Motor neuron (in vitro differentiated cells): ENCODE data around the gene CLASP1. TPM values are rescaled to one million over a fixed set of nuclear protein-coding genes. Genes with fewer than 3 reads are reported as not detected.
"Not testable (repeated sequence)": the region's sequence is repeated elsewhere in the genome, so short reads cannot be mapped to it uniquely, and the experiment has no call there.

Source experiments
- ATAC-seq, 8 experiments: fragments of 200-7000 bp; cut with Tn5 transposase; replicated peaks in 6 of 8; 2 replicates each; pipeline ENCODE4 v1.8.0; 2021; ENCODE audit warnings: mild to moderate bottlenecking in 8 of 8, moderate library complexity in 8 of 8
- H3K27ac ChIP-seq, 2 donors: fragments of 250-450 bp; sonication (Bioruptor Pico); 2 replicates each; pipeline ENCODE4 v1.9.0; 2021; ENCODE audit warnings: antibody characterized with exemption in 2 of 2, mild to moderate bottlenecking in 2 of 2, moderate library complexity in 1 of 2
- H3K4me1 ChIP-seq, 2 donors: fragments of 250-450 bp; sonication (Bioruptor Pico); replicated peaks in 1 of 2; 2 replicates each; pipeline ENCODE4 v1.6.1; 2021; ENCODE audit warnings: antibody characterized with exemption in 2 of 2, mild to moderate bottlenecking in 2 of 2, moderate library complexity in 1 of 2
- H3K4me3 ChIP-seq, 5 donors: fragments of 250-450 bp; sonication (Bioruptor Pico); 2 replicates each; pipeline ENCODE4 v1.9.0; 2021; ENCODE audit warnings: antibody characterized with exemption in 5 of 5, mild to moderate bottlenecking in 5 of 5, moderate library complexity in 4 of 5
- WGBS, 10 experiments: fragments of 450-650 bp; shearing (Covaris generic); methylation state at CpG; one replicate each; pipeline ENCODE4 v1.0.0; 2022; 5-methylcytosine and 5-hydroxymethylcytosine counted together
- in situ Hi-C, 9 experiments: fragments of 400-800 bp; cut with MboI; loops; one replicate each; pipeline ENCODE4 v1.15.0; 2021; ENCODE audit warnings: low sequenced_read_pairs in 9 of 9, low pct_unique_long_range_greater_than_20kb in 2 of 9; ENCODE audit not compliant: unreplicated experiment in 9 of 9
- total RNA-seq, 8 experiments: library from RNA; unstranded; fragments of 300-600 nt; gene quantifications; 2 replicates each; pipeline versions ENCODE4 v1.2.3 to v1.2.4, GENCODE V29; 2022

Gene CLASP1
- total RNA-seq, 8 experiments from 2014 or later, result 36.3 to 66.7 (median 54.6) TPM

GRCh38 chr2:121490584-121491133 is 158.6 kb downstream of the CLASP1 start:
- WGBS, 10 experiments, result 50 to 100% (median 90%) methylated on average over 1 to 3 of the region's 3 CpGs; no CpG with 5 or more reads in 1 of the 10 experiments
- Histone ChIP-seq H3K4me1 (peaks cover 6 to 13% of the 10 kb centered on the region in 2 donors), H3K4me3 (no peak overlapping the region), H3K27ac (no peak overlapping the region)
- ATAC-seq, result peak in 1 of 8 experiments; percentile 67
- in situ Hi-C loops, result no loop called here

GRCh38 chr2:121489911-121490583 is 159.2 kb downstream of the CLASP1 start:
- Histone ChIP-seq H3K4me1 (peaks cover 6 to 13% of the 10 kb centered on the region in 2 donors), H3K4me3 (no peak overlapping the region), H3K27ac (no peak overlapping the region)
- peak in 1 of 8 experiments; percentile 52 for ATAC-seq
- 0 to 100% (median 63%) methylated on average over 1 to 2 of the region's 2 CpGs for WGBS, 10 experiments
- in situ Hi-C loops, result no loop called here

DNA sequence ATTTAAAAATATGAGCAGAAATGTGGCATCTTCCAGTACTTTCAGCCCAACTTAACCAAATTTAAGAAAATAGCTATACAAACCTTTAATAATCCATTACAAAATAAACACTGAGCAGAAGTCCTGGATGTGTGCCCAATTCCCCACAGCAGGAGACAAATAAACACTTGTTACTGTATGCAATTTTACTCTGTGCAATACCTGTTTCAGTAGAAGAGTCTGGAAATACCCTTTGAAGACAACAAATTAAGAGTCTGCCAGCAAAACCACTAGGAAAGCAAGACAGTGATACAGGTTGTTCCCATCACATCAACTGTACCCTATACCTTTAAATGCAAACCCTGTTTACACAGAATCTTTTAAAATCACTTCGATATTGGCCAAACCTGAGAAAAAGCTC is 160.0 kb downstream of the CLASP1 start:
- peak in 3 of 8 experiments; percentile 23 to 55 (median 30) for ATAC-seq
- Histone ChIP-seq H3K4me3 (no peak overlapping the region), H3K4me1 (peaks cover 6 to 13% of the 10 kb centered on the region in 2 donors), H3K27ac (no peak overlapping the region)
- in situ Hi-C loops, result no loop called here
- WGBS, 10 experiments, result 56 to 100% (median 82%) methylated on average over 1 of the region's 1 CpG; no CpG with 5 or more reads in 2 of the 10 experiments

- Histone ChIP-seq H3K4me1 (peaks cover 6 to 13% of the 10 kb centered on the region in 2 donors), H3K27ac (no peak overlapping the region), H3K4me3 (no peak overlapping the region)
- ATAC-seq, result no peak
- in situ Hi-C loops, result no loop called here
Observed at GRCh38 chr2:121486191-121486790, 163.0 kb downstream of the CLASP1 start.

DNA sequence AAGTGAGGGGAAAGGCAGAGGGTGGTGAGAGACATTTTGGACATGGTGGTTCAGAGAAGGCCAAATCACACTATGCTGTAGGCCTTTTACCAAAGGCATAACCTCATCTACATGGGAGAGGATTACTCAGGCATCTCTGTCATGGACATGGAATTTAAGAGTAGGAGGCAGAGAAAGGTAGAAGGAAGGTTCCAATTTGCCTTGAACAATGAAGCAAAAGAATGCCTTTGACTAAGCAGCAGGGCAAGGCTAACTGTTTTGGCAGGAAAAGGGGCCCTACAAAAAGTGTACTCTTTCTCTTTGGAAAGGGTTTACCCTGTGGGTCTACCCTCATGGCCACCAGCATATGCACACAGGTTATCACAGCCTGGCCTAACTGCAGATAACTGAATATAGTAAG is 164.2 kb downstream of the CLASP1 start:
- Histone ChIP-seq H3K4me3 (no peak overlapping the region), H3K27ac (no peak overlapping the region), H3K4me1 (peaks cover 0 to 7% of the 10 kb centered on the region in 2 donors)
- in situ Hi-C loops, result no loop called here
- ATAC-seq, result peak in 1 of 8 experiments; percentile 14

- H3K4me1 ChIP-seq, result no peaks in the 10 kb centered on the region
- H3K27ac ChIP-seq, result no peak overlapping the region
- WGBS, 10 experiments, result 71 to 100% (median 100%) methylated on average over 1 to 2 of the region's 2 CpGs; no CpG with 5 or more reads in 3 of the 10 experiments
- no peak overlapping the region for H3K4me3 ChIP-seq
- ATAC-seq, result no peak
- in situ Hi-C loops, result no loop called here
Observed at GRCh38 chr2:121483846-121484245, 165.4 kb downstream of the CLASP1 start.

DNA sequence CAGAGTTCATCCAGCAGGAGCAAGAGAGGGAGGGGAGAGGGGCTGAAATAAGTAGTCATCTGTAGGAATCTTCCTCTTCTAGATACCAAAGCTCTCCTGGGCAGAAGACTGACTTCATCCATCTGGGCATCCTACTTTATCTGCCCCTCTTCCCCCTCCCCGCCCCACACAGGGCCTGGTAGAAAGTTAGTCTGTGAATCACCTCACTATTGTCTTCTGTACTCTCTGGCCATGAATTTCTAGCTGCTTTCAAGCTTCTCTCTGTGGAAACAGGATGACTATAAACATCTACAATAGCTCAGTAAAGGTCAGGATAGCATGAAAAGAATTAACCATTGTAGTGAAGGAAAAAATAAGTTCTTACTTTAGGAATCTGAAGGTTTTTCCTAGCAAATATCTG is 166.2 kb downstream of the CLASP1 start:
- in situ Hi-C loops, result no loop called here
- ATAC-seq, result peak in 1 of 8 experiments; percentile 29
- Histone ChIP-seq H3K4me3 (no peak overlapping the region), H3K27ac (no peak overlapping the region), H3K4me1 (no peaks in the 10 kb centered on the region)
- 80% methylated on average over 1 of the region's 1 CpG; no CpG with 5 or more reads in 8 of the 10 experiments for WGBS, 10 experiments

DNA sequence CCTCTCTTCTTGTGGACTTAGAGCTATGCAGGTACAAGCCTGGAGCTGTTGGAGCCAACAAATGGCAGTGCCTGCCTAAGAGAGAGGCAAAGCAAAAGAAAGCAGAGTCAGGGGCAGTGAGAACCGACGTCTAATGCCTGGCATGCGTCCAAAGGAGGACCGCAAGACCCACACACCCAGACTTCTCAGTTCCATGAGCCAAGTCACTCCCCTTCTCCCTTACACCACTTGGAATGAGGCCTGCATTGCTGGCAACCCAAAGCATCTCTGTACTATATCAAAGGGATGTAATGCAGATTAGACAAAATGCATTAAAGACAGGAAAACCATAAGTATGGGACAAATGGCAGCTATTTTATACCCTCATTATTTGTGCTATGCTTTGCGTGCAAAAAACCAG is 168.4 kb downstream of the CLASP1 start:
- 11 to 100% (median 82%) methylated on average over 1 to 4 of the region's 5 CpGs for WGBS, 10 experiments
- ATAC-seq, result peak in 6 of 8 experiments; percentile 7 to 77 (median 66)
- H3K27ac ChIP-seq, result no peak overlapping the region
- H3K4me1 ChIP-seq, result peaks cover 5% of the 10 kb centered on the region in 2 donors
- H3K4me3 ChIP-seq, result no peak overlapping the region
- in situ Hi-C loops, result no loop called here

GRCh38 chr2:121479882-121480522 is 169.3 kb downstream of the CLASP1 start:
- no peak overlapping the region for H3K27ac ChIP-seq
- in situ Hi-C loops, result no loop called here
- peak in 3 of 8 experiments; percentile 15 to 35 (median 29) for ATAC-seq
- peaks cover 5% of the 10 kb centered on the region in 2 donors for H3K4me1 ChIP-seq
- 53 to 100% (median 89%) methylated on average over 1 to 7 of the region's 8 CpGs; no CpG with 5 or more reads in 3 of the 10 experiments for WGBS, 10 experiments
- no peak overlapping the region for H3K4me3 ChIP-seq

DNA sequence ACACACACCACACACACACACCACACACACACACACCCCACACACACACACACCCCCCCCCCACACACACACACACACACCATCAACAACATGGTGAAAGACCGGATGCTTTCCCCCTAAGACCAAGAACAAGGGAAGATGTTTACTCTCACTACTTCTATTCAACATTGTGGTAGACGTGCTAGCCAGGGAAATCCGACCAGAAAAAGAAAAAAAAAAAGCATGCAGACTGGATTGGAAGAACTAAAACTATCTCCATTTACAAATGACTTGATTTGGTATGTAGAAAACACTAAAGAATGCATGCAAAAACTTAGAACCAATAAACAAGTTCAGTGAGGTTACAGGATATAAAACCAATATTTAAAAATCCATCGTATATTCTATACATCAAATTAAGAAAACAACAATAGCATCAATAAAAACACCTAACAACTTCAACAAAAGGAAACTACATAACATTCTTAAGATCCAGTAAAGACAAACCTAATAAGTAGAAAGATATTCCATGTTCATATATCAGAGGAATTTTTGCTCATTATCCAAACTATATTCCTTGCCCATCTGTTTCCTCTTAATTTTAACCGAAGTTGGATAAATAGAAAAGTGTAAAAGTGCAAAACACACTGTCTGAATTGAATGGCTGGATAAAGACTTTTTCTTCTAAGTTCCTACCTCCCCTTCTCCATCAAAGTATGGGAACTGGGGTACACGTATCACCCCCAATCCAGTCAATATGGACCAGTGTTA is 170.1 kb downstream of the CLASP1 start:
- in situ Hi-C loops, result no loop called here
- WGBS, 10 experiments, result 0 to 100% (median 89%) methylated on average over 1 to 6 of the region's 6 CpGs
- H3K4me1 ChIP-seq, result peaks cover 5% of the 10 kb centered on the region in 2 donors
- ATAC-seq, result peak in 1 of 8 experiments; percentile 11
- H3K4me3 ChIP-seq, result no peak overlapping the region
- H3K27ac ChIP-seq, result no peak overlapping the region

- H3K4me1 ChIP-seq, in situ Hi-C loops, H3K4me3 ChIP-seq, H3K27ac ChIP-seq, ATAC-seq: not testable (repeated sequence)
- 88 to 100% (median 93%) methylated on average over 1 to 2 of the region's 7 CpGs; no CpG with 5 or more reads in 5 of the 10 experiments for WGBS, 10 experiments
Observed at GRCh38 chr2:121478358-121478995, 170.8 kb downstream of the CLASP1 start.

GRCh38 chr2:121476684-121477083 is 172.6 kb downstream of the CLASP1 start:
- Histone ChIP-seq H3K27ac (no peak overlapping the region), H3K4me1 (peaks cover 14 to 24% of the 10 kb centered on the region in 2 donors), H3K4me3 (no peak overlapping the region)
- peak in 6 of 8 experiments; percentile 30 to 58 (median 43) for ATAC-seq
- in situ Hi-C loops, result no loop called here
- 0 to 73% (median 38%) methylated on average over 1 to 3 of the region's 3 CpGs; no CpG with 5 or more reads in 1 of the 10 experiments for WGBS, 10 experiments
